Fibroblast of peridontal ligament (primary cell): ENCODE results near the gene STRA8.
"Not testable (repeated sequence)": the region's sequence is repeated elsewhere in the genome, so short reads cannot be mapped to it uniquely, and the experiment has no call there.

Experiments
- DNase-seq: peaks from one replicate; pipeline ENCODE4 v3.0.0-alpha.2; 2010; ENCODE audit errors: extremely low read depth

STRA8 gene

GRCh38 chr7:135205850-135206249 lies 27.8 kb upstream of the STRA8 start:
- DNase-seq: no peak

DNA sequence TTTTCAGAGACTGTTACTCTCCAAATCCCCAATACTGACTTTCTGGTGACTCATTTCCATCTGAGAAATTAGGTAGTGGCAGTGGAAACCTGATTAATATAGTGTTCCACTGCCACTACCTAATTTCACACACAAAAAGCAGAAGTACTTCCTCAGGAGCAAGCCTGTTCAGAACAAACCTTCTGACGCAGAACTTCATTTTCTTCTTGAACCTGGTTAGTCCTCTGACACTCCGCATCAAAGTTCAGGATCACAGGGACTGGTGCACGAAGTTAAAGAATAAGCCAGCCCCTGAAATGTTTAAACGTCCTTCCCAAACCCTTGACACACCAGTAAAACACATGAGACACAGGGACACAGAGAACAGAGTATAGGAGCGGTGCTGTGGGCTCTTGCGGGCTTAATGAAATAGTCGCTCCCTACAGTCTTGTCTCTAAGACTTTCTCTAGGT lies 26.7 kb upstream of the STRA8 start:
- DNase-seq: no peak

- DNase-seq: no peak
Observed at GRCh38 chr7:135207406-135208101, 26.1 kb upstream of the STRA8 start.

DNA sequence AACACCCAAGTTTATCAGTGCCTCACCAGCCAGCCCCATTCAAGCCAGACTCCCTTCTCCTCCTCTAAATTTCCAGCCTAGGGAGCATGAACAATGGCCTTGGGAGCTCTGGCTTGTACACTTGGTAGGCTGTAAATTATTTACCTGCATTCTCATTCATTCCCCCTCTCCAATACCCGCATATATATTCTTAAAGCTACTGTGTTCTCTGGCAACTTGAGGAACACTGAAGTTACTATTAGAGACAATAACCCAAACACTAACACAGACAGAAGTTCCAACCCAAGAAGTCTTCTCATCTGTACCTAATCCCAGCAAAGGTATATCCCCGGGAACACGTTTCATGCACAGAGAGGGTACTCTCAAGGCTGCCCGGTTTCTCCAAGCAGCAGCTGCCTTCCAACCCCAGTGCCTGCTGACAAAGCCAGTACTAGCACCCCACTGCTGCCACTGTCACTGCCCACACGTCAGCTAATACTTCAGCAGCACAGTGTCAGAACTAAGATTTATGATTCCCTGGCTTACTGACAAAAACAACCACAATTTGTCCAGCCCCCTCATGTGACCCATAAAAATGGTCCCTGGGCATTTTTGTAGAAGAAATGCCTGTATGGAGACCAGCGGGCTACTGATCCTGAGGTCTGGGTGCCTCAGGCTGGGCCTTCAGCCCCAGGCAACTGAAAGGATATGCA lies 25.4 kb upstream of the STRA8 start:
- DNase-seq: no peak

GRCh38 chr7:135209225-135209834 lies 24.3 kb upstream of the STRA8 start:
- DNase-seq: no peak

DNA sequence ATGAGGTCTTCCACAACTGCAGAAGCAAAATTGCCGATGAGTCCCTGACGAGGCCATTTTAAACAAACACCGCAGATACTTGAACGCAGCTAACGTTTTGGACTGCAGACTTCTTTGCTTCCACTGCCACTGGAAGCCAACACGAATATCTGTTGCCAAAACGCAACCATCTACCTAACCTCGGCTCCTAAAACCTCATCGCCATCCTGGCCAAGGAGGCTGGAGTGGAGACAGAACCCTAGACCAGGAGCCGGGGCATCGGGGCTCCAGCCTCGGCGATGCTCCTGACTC lies 22.8 kb upstream of the STRA8 start:
- peak; percentile 46 for DNase-seq

DNA sequence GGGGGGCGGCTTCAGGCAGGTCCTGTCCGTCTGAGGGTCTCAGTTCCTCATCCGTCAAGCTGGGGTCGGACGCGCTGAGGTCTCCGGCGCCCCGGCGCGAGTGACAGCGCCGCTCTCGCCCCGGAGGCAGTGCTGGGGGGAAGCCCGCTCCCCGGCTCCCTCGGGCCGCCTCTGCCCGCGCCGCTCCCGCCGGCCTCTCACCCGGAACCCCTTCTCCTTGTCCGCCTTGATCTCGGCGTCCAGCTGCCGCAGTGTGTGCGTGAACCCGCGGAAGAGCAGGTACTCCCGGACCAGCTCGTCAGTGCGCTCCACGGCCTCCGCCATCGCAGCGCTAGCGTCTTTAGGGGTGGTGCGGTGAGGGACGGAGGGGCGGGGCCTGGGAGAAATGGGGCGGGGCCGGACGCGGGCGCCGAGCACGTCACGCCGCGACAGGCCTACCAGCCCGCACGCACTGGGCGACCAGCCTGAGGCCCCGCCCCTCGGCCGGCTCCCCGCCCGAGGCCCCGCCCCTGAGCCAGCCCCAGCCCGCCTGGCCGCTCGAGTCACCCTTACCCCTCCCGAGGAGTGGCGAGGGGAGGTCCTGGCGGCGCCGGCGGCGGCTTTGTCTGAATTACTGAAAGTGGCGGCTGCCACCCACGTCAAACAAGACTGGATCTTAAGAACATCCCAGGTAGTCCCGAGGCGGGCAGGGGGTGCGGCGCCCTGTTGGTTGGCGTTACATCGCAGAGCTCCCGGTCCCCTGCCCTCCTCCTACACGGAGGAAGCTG lies 22.3 kb upstream of the STRA8 start, which contains the start of gene WDR91:
Gene WDR91 (minus strand): TSS at position 348 of the 767 bp plus-strand sequence. CDS start 24 bp downstream, at position 324.
- peak; percentile 80 for DNase-seq

GRCh38 chr7:135211946-135212685 lies 21.5 kb upstream of the STRA8 start:
- peak; percentile 76 for DNase-seq

GRCh38 chr7:135213831-135214230 lies 19.8 kb upstream of the STRA8 start:
- DNase-seq: no peak

- no peak for DNase-seq
Observed at GRCh38 chr7:135215180-135215579, 18.5 kb upstream of the STRA8 start.

- DNase-seq: no peak
Observed at GRCh38 chr7:135215698-135216097, 17.9 kb upstream of the STRA8 start.

- no peak for DNase-seq
Observed at GRCh38 chr7:135217645-135218509, 15.8 kb upstream of the STRA8 start.

DNA sequence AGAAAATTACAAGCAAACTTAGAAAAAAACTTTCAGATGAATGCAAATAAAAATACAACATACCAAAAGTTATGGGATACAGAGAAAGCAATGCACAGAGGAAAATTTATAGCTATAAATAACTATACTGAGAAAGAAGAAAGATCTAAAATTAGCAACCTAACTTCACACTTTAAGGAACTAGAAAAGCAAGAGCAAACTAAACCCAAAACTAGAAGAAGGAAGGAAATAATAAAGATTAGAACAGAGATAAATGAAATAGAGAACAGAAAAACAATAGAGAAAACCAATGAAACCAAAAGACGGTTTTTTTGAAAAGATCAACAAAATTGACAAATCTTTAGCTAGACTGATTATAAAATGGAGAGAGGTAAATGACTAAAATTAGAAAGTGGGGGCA lies 9.6 kb upstream of the STRA8 start:
- DNase-seq: no peak

DNA sequence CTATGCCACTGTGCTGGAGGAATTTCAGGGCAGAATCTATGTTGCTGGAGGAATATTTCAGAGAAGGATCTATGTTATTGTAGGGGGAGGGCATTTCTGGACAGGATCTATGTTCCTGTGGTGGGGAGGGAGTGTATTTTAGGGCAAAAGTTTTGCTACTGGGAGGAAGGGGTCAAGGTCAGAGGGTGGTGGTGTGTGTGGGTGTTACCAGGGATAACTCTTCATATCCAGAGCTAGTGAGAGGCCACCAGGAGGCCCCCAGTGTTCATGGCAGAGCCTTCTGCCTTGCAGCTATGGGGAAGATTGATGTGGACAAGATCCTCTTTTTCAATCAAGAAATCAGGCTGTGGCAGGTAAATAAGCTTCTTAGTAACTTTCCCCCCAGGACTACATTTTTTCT lies 2.0 kb upstream of the STRA8 start:
- DNase-seq: no peak

GRCh38 chr7:135232087-135232486 lies 1.6 kb upstream of the STRA8 start:
- DNase-seq: no peak

- no peak for DNase-seq
Observed at GRCh38 chr7:135232720-135233119, 918 bp upstream of the STRA8 start.

- not testable (repeated sequence) for DNase-seq
Observed at GRCh38 chr7:135234095-135234494, 457 bp downstream of the STRA8 start.

DNA sequence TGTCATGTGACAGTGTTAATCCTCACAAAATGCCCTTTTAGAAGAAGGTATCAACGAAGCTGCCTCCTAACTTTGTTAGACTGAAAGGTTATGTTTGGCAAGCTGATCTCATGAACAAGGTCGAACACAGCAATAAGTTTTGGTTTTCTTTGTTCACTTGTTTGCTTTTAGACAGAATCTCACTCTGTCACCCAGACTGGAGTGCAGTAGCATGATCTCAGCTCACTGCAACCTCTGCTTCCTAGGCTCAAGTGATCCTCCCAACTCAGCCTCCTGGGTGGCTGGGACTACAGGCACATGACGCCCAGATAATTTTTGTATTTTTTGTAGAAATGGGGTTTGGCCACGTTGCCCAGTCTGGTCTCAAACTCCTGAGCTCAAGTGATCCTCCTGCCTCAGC lies 1.1 kb downstream of the STRA8 start:
- no peak for DNase-seq

DNA sequence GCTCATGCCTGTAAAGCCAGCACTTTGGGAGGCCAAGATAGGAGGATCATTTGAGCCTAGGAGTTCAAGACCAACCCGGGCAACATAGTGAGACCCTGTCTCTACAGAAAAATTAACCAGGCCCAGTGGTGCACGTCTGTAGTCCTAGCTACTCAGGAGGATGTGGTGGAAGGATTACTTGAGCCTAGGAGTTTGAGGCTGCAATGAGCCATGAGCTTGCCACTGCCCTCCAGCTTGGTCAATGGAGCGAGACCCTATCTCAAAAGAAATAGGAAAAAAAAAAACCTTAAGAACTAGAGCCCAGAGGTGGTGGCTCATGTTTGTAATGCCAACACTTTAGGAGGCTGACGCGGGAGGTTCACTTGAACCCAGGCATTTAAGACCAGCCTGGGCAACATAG lies 2.2 kb downstream of the STRA8 start:
- DNase-seq: no peak

- DNase-seq: no peak
Observed at GRCh38 chr7:135236727-135237126, 3.1 kb downstream of the STRA8 start.
